ENCODE measurements around the gene CCDC6.
"Not testable (repeated sequence)": the region's sequence is repeated elsewhere in the genome, so short reads cannot be mapped to it uniquely, and the experiment has no call there.

The CCDC6 gene

GRCh38 chr10:59812519-59813122 lies 93.7 kb downstream of the CCDC6 start:
- DNase-seq (ENCODE audit: low read depth in 2 of 2) = no peak

GRCh38 chr10:59809644-59809974 lies 96.7 kb downstream of the CCDC6 start:
- no peak for DNase-seq (ENCODE audit: low read depth in 2 of 2)

- peak; percentile 19 to 23 for DNase-seq (ENCODE audit: low read depth in 2 of 2)
Measured at GRCh38 chr10:59808896-59809643, 97.3 kb downstream of the CCDC6 start.

- no peak for DNase-seq (ENCODE audit: low read depth in 2 of 2)
Measured at GRCh38 chr10:59807629-59808620, 98.4 kb downstream of the CCDC6 start.

- DNase-seq (ENCODE audit: low read depth in 2 of 2) = no peak
Measured at GRCh38 chr10:59805014-59805413, 101.3 kb downstream of the CCDC6 start.

- no peak for DNase-seq (ENCODE audit: low read depth in 2 of 2)
Measured at GRCh38 chr10:59804220-59804619, 102.1 kb downstream of the CCDC6 start.

GRCh38 chr10:59803714-59804113 lies 102.6 kb downstream of the CCDC6 start:
- DNase-seq (ENCODE audit: low read depth in 2 of 2) = no peak

- DNase-seq (ENCODE audit: low read depth in 2 of 2) = no peak
Measured at GRCh38 chr10:59801171-59801570, 105.2 kb downstream of the CCDC6 start.

- DNase-seq (ENCODE audit: low read depth in 2 of 2) = no peak
Measured at GRCh38 chr10:59799421-59799820, 106.9 kb downstream of the CCDC6 start.

GRCh38 chr10:59793919-59794318 lies 112.4 kb downstream of the CCDC6 start:
- DNase-seq (ENCODE audit: low read depth in 2 of 2) = no peak

- no peak for DNase-seq (ENCODE audit: low read depth in 2 of 2)
Measured at GRCh38 chr10:59792812-59793211, 113.5 kb downstream of the CCDC6 start.

GRCh38 chr10:59791601-59792000 lies 114.8 kb downstream of the CCDC6 start:
- DNase-seq (ENCODE audit: low read depth in 2 of 2) = no peak

- not testable (repeated sequence) for DNase-seq (ENCODE audit: low read depth in 2 of 2)
Measured at GRCh38 chr10:59790080-59790479, 116.3 kb downstream of the CCDC6 start.

- not testable (repeated sequence) for DNase-seq (ENCODE audit: low read depth in 2 of 2)
Measured at GRCh38 chr10:59788914-59789313, 117.4 kb downstream of the CCDC6 start.

GRCh38 chr10:59787032-59787431 lies 119.3 kb downstream of the CCDC6 start:
- DNase-seq (ENCODE audit: low read depth in 2 of 2) = not testable (repeated sequence)

- DNase-seq (ENCODE audit: low read depth in 2 of 2) = not testable (repeated sequence)
Measured at GRCh38 chr10:59785476-59785875, 120.9 kb downstream of the CCDC6 start.

GRCh38 chr10:59781511-59781910 lies 124.8 kb downstream of the CCDC6 start:
- DNase-seq (ENCODE audit: low read depth in 2 of 2) = no peak

- DNase-seq (ENCODE audit: low read depth in 2 of 2) = no peak
Measured at GRCh38 chr10:59779756-59780533, 126.4 kb downstream of the CCDC6 start.

GRCh38 chr10:59774451-59774850 lies 131.9 kb downstream of the CCDC6 start:
- DNase-seq (ENCODE audit: low read depth in 2 of 2) = no peak

- DNase-seq (ENCODE audit: low read depth in 2 of 2) = no peak
Measured at GRCh38 chr10:59773088-59773487, 133.3 kb downstream of the CCDC6 start.

- DNase-seq (ENCODE audit: low read depth in 2 of 2) = no peak
Measured at GRCh38 chr10:59771162-59771807, 135.1 kb downstream of the CCDC6 start.

All from activated CD8-positive, alpha-beta memory T cell treated with anti-CD3 and anti-CD28 coated beads for 4 hours (primary cell).